HEK293 (cell line): ENCODE results near the gene C12orf56.

Experiments used
- CTCF ChIP-seq: fragments of 450-650 bp; formaldehyde crosslinking; IDR thresholded peaks from 2 replicates; pipeline ENCODE4 v1.5.1; 2016; ENCODE audit warnings: missing biosample characterization, missing genetic modification characterization
- KLF16 ChIP-seq: fragments of 450-650 bp; formaldehyde crosslinking; IDR thresholded peaks from 2 replicates; pipeline ENCODE4 v1.5.1; 2017; ENCODE audit warnings: missing biosample characterization, missing genetic modification characterization
- ZNF23 ChIP-seq: fragments of 450-650 bp; formaldehyde crosslinking; IDR thresholded peaks from 2 replicates; pipeline ENCODE4 v1.5.1; 2016; ENCODE audit warnings: missing biosample characterization, missing genetic modification characterization, borderline replicate concordance
- ZNF747 ChIP-seq: fragments of 450-650 bp; formaldehyde crosslinking; IDR thresholded peaks from 2 replicates; pipeline ENCODE4 v1.5.1; 2016; ENCODE audit warnings: missing biosample characterization, missing genetic modification characterization
- ZNF792 ChIP-seq: fragments of 450-650 bp; formaldehyde crosslinking; IDR thresholded peaks from 2 replicates; pipeline ENCODE4 v1.5.1; 2016; ENCODE audit warnings: missing biosample characterization, missing genetic modification characterization

- no peak for TF ChIP-seq CTCF (tag by site-specific recombination)
- TF ChIP-seq KLF16 (tag by site-specific recombination): no peak
- no peak for TF ChIP-seq ZNF792
- no peak for TF ChIP-seq ZNF747 (tag by site-specific recombination)
- TF ChIP-seq ZNF23 (tag by site-specific recombination): no peak
Measured at GRCh38 chr12:64311877-64312276, 78.7 kb downstream of the C12orf56 start.
